Measurements from ENCODE around the gene RAB17. TPM values are rescaled to one million over a fixed set of nuclear protein-coding genes. Genes with fewer than 3 reads are reported as not detected.

The RAB17 gene
- total RNA-seq, 1 experiment from 2014 or later = 41.8 TPM

DNA sequence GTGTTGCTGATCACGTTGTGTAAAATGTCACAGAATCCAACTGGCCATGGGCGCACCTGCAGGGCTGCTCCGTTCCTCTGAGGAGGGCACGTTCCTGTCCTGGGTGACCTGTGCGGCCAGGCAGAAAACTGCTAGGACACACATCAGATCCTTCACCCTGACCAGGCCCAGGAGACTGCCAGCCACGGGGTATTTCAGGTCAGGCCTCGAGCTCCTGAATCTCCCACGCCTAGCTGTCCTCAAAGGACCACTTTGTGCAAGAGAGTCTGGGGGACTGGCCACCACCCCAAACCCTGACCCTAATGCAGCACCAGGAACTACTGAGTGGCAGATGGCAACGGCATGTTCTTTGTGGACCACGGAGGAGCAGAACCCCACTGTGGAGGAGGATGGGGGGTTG is 13.1 kb downstream of the RAB17 start:
- ATAC-seq (no peak), DNase-seq (ENCODE audit: low read depth, low spot score) (no peak)
- Histone ChIP-seq H4K20me1 (ENCODE audit: insufficient read depth) (no peaks in the 10 kb centered on the region), H3K9me2 (ENCODE audit: insufficient read depth) (no peaks in the 10 kb centered on the region), H3K36me3 (ENCODE audit: control insufficient read depth in 1 of 2, insufficient read depth in 2 of 2, low read length in 2 of 2) (peaks cover 0 to 7% of the 10 kb centered on the region in 2 experiments; a peak in 2 of 4 replicates), H3K9me3 (ENCODE audit: control insufficient read depth in 1 of 2, insufficient read depth in 1 of 2, low read depth in 1 of 2, low read length in 2 of 2) (no peaks in the 10 kb centered on the region), H3K9ac (ENCODE audit: low read length) (no peak overlapping the region), H3K4me3 (replicated peaks in 1 of 2; ENCODE audit: low read depth in 1 of 2, low read length in 2 of 2) (no peak overlapping the region), H2AFZ (ENCODE audit: low read depth, low read length, poor library complexity, severe bottlenecking) (no peak overlapping the region), H3K27ac (ENCODE audit: low read depth, low read length) (no peak overlapping the region), H3K79me2 (ENCODE audit: insufficient read depth, low read length) (no peaks in the 10 kb centered on the region), H3K4me1 (ENCODE audit: control insufficient read depth in 1 of 2, insufficient read depth in 2 of 2, low read length in 2 of 2) (peaks cover 12 to 21% of the 10 kb centered on the region in 2 experiments), H3K27me3 (ENCODE audit: insufficient read depth, low read length) (no peaks in the 10 kb centered on the region), H3K4me2 (ENCODE audit: low read length) (no peak overlapping the region)
- CTCF ChIA-PET = no interaction called here
- intact Hi-C loops (cut with micrococcal nuclease) = no loop called here
- RAD21 ChIA-PET (ENCODE audit: low non-redundant PET in 1 of 2, low total read pairs in 2 of 2, uncharacterized antibody in 2 of 2, unreplicated experiment in 2 of 2) = no interaction called here
- no TSS peak for BruUV-seq (replicated peaks)
- TF ChIP-seq, protein P1, sequence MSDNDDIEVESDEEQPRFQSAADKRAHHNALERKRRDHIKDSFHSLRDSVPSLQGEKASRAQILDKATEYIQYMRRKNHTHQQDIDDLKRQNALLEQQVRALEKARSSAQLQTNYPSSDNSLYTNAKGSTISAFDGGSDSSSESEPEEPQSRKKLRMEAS (IDR thresholded peaks at IDR 0.05) = no peak
- TF ChIP-seq SRF (IDR thresholded peaks at IDR 0.05; ENCODE audit: low read depth) (no peak), SP1 (IDR thresholded peaks at IDR 0.05; ENCODE audit: low read depth) (no peak), ZFX (IDR thresholded peaks at IDR 0.05) (no peak), EGR1 (IDR thresholded peaks at IDR 0.05; ENCODE audit: low read depth) (no peak), CBX3 (IDR thresholded peaks at IDR 0.05; ENCODE audit: low read depth) (no peak)
- TF ChIP-seq, protein P2, sequence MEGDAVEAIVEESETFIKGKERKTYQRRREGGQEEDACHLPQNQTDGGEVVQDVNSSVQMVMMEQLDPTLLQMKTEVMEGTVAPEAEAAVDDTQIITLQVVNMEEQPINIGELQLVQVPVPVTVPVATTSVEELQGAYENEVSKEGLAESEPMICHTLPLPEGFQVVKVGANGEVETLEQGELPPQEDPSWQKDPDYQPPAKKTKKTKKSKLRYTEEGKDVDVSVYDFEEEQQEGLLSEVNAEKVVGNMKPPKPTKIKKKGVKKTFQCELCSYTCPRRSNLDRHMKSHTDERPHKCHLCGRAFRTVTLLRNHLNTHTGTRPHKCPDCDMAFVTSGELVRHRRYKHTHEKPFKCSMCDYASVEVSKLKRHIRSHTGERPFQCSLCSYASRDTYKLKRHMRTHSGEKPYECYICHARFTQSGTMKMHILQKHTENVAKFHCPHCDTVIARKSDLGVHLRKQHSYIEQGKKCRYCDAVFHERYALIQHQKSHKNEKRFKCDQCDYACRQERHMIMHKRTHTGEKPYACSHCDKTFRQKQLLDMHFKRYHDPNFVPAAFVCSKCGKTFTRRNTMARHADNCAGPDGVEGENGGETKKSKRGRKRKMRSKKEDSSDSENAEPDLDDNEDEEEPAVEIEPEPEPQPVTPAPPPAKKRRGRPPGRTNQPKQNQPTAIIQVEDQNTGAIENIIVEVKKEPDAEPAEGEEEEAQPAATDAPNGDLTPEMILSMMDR (IDR thresholded peaks at IDR 0.05 in 2 of 3, conservative IDR thresholded peaks at IDR 0.05 in 1 of 3; ENCODE audit: borderline replicate concordance in 1 of 3, insufficient read depth in 1 of 3, low read depth in 2 of 3, low read length in 2 of 3) = no peak
- TF ChIP-seq, protein P3, sequence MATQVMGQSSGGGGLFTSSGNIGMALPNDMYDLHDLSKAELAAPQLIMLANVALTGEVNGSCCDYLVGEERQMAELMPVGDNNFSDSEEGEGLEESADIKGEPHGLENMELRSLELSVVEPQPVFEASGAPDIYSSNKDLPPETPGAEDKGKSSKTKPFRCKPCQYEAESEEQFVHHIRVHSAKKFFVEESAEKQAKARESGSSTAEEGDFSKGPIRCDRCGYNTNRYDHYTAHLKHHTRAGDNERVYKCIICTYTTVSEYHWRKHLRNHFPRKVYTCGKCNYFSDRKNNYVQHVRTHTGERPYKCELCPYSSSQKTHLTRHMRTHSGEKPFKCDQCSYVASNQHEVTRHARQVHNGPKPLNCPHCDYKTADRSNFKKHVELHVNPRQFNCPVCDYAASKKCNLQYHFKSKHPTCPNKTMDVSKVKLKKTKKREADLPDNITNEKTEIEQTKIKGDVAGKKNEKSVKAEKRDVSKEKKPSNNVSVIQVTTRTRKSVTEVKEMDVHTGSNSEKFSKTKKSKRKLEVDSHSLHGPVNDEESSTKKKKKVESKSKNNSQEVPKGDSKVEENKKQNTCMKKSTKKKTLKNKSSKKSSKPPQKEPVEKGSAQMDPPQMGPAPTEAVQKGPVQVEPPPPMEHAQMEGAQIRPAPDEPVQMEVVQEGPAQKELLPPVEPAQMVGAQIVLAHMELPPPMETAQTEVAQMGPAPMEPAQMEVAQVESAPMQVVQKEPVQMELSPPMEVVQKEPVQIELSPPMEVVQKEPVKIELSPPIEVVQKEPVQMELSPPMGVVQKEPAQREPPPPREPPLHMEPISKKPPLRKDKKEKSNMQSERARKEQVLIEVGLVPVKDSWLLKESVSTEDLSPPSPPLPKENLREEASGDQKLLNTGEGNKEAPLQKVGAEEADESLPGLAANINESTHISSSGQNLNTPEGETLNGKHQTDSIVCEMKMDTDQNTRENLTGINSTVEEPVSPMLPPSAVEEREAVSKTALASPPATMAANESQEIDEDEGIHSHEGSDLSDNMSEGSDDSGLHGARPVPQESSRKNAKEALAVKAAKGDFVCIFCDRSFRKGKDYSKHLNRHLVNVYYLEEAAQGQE (IDR thresholded peaks at IDR 0.05; ENCODE audit: low read depth) = no peak
- POLR2A ChIA-PET = no interaction called here
